ENCODE results near the gene SERPINE1. TPM values are rescaled to one million over a fixed set of nuclear protein-coding genes. Genes with fewer than 3 reads are reported as not detected.

Gene SERPINE1
- total and polyA plus RNA-seq, 2 of the 13 experiments (the other 11 are each of a cell fraction or from before 2014, with no cell fraction given) = 21.2 to 1,576 TPM

GRCh38 chr7:101124376-101125056 lies 2.4 kb upstream of the SERPINE1 start (continued):
- TF ChIP-seq PBX3 (CRISPR knock-in tag; IDR thresholded peaks at IDR 0.05; ENCODE audit: borderline replicate concordance) (no peak), TRAFD1 (CRISPR knock-in tag; IDR thresholded peaks at IDR 0.05; ENCODE audit: borderline replicate concordance) (0 out of 2 replicates have a peak, but pooled peaks have one; percentile 35), TFAP4 (IDR thresholded peaks at IDR 0.05; ENCODE audit: borderline replicate concordance, low read depth) (peak; percentile 95), ZBTB34 (CRISPR knock-in tag; IDR thresholded peaks at IDR 0.05) (no peak), HMGXB3 (CRISPR knock-in tag; IDR thresholded peaks at IDR 0.05; ENCODE audit: borderline replicate concordance) (no peak; the same call in 1 of the 2 replicates), ADNP (CRISPR knock-in tag; IDR thresholded peaks at IDR 0.05) (no peak), REPIN1 (CRISPR knock-in tag; IDR thresholded peaks at IDR 0.05; ENCODE audit: borderline replicate concordance, low read depth) (no peak), FOXO4 (CRISPR knock-in tag; conservative IDR thresholded peaks at IDR 0.05) (no peak), PPARG (CRISPR knock-in tag; conservative IDR thresholded peaks at IDR 0.05) (peak; percentile 54; the same call in 1 of the 2 replicates), GPN1 (CRISPR knock-in tag; IDR thresholded peaks at IDR 0.05; ENCODE audit: borderline replicate concordance) (no peak), POLR2AphosphoS5 (IDR thresholded peaks at IDR 0.05; ENCODE audit: low read depth, low read length) (peak; percentile 74), ZNF674 (CRISPR knock-in tag; IDR thresholded peaks at IDR 0.05; ENCODE audit: low read depth) (no peak), ZNF710 (CRISPR knock-in tag; IDR thresholded peaks at IDR 0.05; ENCODE audit: borderline replicate concordance) (peak; percentile 38; the same call in 1 of the 2 replicates), XRCC5 (optimal IDR thresholded peaks at IDR 0.05; ENCODE audit: low read length) (no peak)

All from HepG2 (cell line).